Measurements from ENCODE around the gene LRRK1. TPM values are rescaled to one million over a fixed set of nuclear protein-coding genes. Genes with fewer than 3 reads are reported as not detected.

Gene LRRK1
- total and polyA plus RNA-seq, 2 experiments from 2014 or later, result 6.2 to 6.4 TPM

DNA sequence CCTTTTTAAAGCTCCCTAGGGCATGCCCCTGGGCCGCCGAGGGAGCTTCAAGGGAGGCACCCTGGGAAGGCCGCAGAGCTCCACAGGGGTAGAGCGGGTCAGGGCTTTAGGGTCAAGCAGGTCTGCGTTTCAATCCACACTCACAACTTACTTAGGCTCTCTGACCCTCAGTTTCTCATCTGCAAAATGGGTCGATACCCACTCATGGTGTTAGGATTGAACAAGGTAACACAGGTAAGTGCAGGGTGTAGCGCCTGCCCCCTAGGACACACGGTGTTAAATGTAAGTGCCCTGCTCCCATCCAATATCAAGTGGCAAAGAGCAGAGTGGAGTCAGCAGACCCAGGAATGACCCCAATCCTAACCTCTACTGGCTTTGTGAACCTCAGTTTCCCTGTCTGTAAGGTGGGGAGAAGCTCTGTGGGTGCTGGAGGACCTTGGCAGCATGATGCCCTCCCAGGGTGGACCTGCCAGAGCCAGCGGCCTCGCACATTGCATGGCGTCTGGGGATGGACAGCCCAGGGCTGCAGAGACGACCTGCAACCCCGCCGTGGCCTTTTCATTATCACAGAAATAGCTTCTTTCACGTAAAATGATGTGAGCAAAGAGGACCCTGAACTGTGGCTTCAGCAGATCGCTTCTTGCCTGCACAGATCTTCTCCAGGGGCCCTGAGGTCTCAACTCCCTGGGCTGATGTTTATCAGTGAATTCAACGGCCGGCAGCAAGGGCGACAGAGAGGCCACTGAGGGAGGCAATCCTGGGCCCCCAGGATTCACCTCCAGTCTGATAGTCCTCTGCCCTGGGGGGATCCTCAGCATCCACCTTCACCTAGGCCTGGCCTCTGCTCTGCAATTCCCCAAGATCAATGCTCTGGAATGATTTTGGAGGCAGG lies 194.2 kb downstream of the LRRK1 start:
- peaks cover 17% of the 10 kb centered on the region for H3K4me1 ChIP-seq (ENCODE audit: insufficient read depth)
- H2AFZ ChIP-seq, result no peak overlapping the region
- H3K4me2 ChIP-seq (ENCODE audit: unreplicated experiment), result no peak overlapping the region
- H3K9me2 ChIP-seq (ENCODE audit: insufficient read depth), result no peaks in the 10 kb centered on the region
- no peak for TF ChIP-seq EZH2 (IDR thresholded peaks at IDR 0.05; ENCODE audit: insufficient read depth, poor library complexity, severe bottlenecking)
- TF ChIP-seq EZH2phosphoT487 (IDR thresholded peaks at IDR 0.05; ENCODE audit: insufficient read depth, low read depth), result no peak
- 0 out of 2 replicates have a peak, but pooled peaks cover 5% of the 10 kb centered on the region for H3F3A ChIP-seq (ENCODE audit: insufficient read depth)
- no peak overlapping the region for H3K27ac ChIP-seq
- H3K9ac ChIP-seq, result no peak overlapping the region
- no peaks in the 10 kb centered on the region for H3K27me3 ChIP-seq (replicated peaks; ENCODE audit: insufficient read depth)
- no peaks in the 10 kb centered on the region for H4K20me1 ChIP-seq (ENCODE audit: insufficient read depth)
- no peak overlapping the region for H3K4me3 ChIP-seq
- in situ Hi-C loops (cut with MboI), result no loop called here
- 92 to 93% methylated on average over 19 of the region's 19 CpGs for WGBS, 2 experiments (ENCODE audit: low coverage in 1 of 2, low lambda C conversion rate in 2 of 2, missing lambda C conversion rate in 2 of 2)
- H3K79me2 ChIP-seq (ENCODE audit: insufficient read depth), result no peaks in the 10 kb centered on the region
- no peaks in the 10 kb centered on the region for H3K36me3 ChIP-seq (ENCODE audit: low read depth)
- H3K9me3 ChIP-seq (ENCODE audit: low read depth), result no peaks in the 10 kb centered on the region
- no peak for DNase-seq

DNA sequence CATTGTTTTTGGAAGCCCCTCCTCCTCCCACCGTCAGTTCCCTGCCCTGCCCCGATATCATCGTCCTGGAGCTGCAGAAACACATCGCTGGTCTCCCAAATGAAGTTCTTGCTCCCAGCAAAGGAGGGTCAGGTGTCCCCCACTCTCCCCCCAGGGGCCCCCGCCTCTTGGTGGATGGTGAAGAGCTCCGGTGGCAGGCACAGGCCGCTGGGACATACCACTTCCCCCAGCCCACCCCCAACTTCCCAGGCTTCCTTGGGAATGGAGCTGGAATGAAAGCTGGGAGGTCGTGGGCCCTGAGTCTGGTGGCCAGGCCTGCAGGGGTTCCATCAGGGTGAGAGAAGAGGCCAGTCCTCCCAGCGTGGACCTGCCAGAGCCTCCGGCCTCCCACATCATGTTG lies 195.0 kb downstream of the LRRK1 start:
- in situ Hi-C loops (cut with MboI), result no loop called here
- H2AFZ ChIP-seq, result no peak overlapping the region
- H3K9me3 ChIP-seq (ENCODE audit: low read depth), result no peaks in the 10 kb centered on the region
- no peak overlapping the region for H3K4me3 ChIP-seq
- H3K9me2 ChIP-seq (ENCODE audit: insufficient read depth), result no peaks in the 10 kb centered on the region
- H3K79me2 ChIP-seq (ENCODE audit: insufficient read depth), result no peaks in the 10 kb centered on the region
- no peaks in the 10 kb centered on the region for H3K36me3 ChIP-seq (ENCODE audit: low read depth)
- peaks cover 17% of the 10 kb centered on the region for H3K4me1 ChIP-seq (ENCODE audit: insufficient read depth)
- 78 to 85% methylated on average over 7 to 10 of the region's 10 CpGs for WGBS, 2 experiments (ENCODE audit: low coverage in 1 of 2, low lambda C conversion rate in 2 of 2, missing lambda C conversion rate in 2 of 2)
- no peak overlapping the region for H3K4me2 ChIP-seq (ENCODE audit: unreplicated experiment)
- no peak for DNase-seq
- no peak overlapping the region for H3K27ac ChIP-seq
- H3K9ac ChIP-seq, result no peak overlapping the region
- no peaks in the 10 kb centered on the region for H4K20me1 ChIP-seq (ENCODE audit: insufficient read depth)
- TF ChIP-seq EZH2 (IDR thresholded peaks at IDR 0.05; ENCODE audit: insufficient read depth, poor library complexity, severe bottlenecking), result no peak
- no peak for TF ChIP-seq EZH2phosphoT487 (IDR thresholded peaks at IDR 0.05; ENCODE audit: insufficient read depth, low read depth)
- 0 out of 2 replicates have a peak, but pooled peaks cover 5% of the 10 kb centered on the region for H3F3A ChIP-seq (ENCODE audit: insufficient read depth)
- H3K27me3 ChIP-seq (replicated peaks; ENCODE audit: insufficient read depth), result no peaks in the 10 kb centered on the region

DNA sequence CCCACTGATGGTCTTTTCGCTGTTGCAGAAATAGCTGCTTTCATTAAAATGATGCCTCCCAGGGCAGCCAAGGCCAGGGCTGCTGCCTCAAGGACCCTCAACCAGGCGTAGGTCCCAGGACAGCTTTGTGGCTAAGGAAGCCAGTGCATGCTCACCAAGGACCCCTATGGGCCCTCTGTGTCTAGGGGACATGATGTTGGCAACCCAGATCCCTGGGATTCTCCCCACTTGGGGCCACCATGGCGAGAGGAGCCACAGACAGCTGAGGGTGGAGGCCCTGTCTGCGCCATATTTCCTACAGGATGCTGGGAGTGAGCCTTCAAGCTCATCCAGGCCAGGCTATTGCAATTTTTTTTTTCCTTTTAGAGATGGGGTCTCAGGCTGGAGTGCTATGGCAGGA lies 195.5 kb downstream of the LRRK1 start:
- peaks cover 17% of the 10 kb centered on the region for H3K4me1 ChIP-seq (ENCODE audit: insufficient read depth)
- in situ Hi-C loops (cut with MboI), result no loop called here
- H3K36me3 ChIP-seq (ENCODE audit: low read depth), result no peaks in the 10 kb centered on the region
- H3K4me3 ChIP-seq, result no peak overlapping the region
- no peak overlapping the region for H2AFZ ChIP-seq
- H3K27ac ChIP-seq, result no peak overlapping the region
- WGBS, 2 experiments (ENCODE audit: low coverage in 1 of 2, low lambda C conversion rate in 2 of 2, missing lambda C conversion rate in 2 of 2), result 97 to 98% methylated on average over 4 of the region's 4 CpGs
- no peak for DNase-seq
- H4K20me1 ChIP-seq (ENCODE audit: insufficient read depth), result no peaks in the 10 kb centered on the region
- TF ChIP-seq EZH2 (IDR thresholded peaks at IDR 0.05; ENCODE audit: insufficient read depth, poor library complexity, severe bottlenecking), result no peak
- no peak for TF ChIP-seq EZH2phosphoT487 (IDR thresholded peaks at IDR 0.05; ENCODE audit: insufficient read depth, low read depth)
- H3K27me3 ChIP-seq (replicated peaks; ENCODE audit: insufficient read depth), result no peaks in the 10 kb centered on the region
- H3F3A ChIP-seq (ENCODE audit: insufficient read depth), result 0 out of 2 replicates have a peak, but pooled peaks cover 5% of the 10 kb centered on the region
- H3K79me2 ChIP-seq (ENCODE audit: insufficient read depth), result no peaks in the 10 kb centered on the region
- no peaks in the 10 kb centered on the region for H3K9me3 ChIP-seq (ENCODE audit: low read depth)
- H3K9ac ChIP-seq, result no peak overlapping the region
- no peaks in the 10 kb centered on the region for H3K9me2 ChIP-seq (ENCODE audit: insufficient read depth)
- no peak overlapping the region for H3K4me2 ChIP-seq (ENCODE audit: unreplicated experiment)

DNA sequence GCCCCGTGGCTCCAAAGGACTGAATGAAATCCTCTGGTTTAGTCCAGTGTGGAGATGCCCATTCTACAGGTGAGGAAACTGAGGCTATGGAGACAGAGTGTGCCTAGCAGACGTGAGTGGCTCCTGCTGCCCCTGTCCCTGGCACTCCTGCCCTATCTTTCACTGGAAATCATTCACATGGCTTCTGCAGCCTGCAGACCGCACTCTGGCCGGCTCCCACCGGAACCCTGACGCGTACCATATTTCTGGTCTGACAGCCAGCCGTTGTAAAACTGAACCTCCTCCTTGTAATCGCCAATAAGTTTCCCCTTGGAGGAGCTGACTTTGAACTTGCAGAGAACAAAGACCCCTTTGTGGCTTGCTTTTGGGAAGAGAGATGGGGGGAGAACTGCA lies 196.2 kb downstream of the LRRK1 start:
- no peaks in the 10 kb centered on the region for H3K9me2 ChIP-seq (ENCODE audit: insufficient read depth)
- peak overlapping the region; percentile 77 for H3K27ac ChIP-seq
- H4K20me1 ChIP-seq (ENCODE audit: insufficient read depth), result no peaks in the 10 kb centered on the region
- peak overlapping the region; percentile 72 for H2AFZ ChIP-seq
- H3K4me3 ChIP-seq, result no peak overlapping the region
- TF ChIP-seq EZH2phosphoT487 (IDR thresholded peaks at IDR 0.05; ENCODE audit: insufficient read depth, low read depth) (no peak), EZH2 (IDR thresholded peaks at IDR 0.05; ENCODE audit: insufficient read depth, poor library complexity, severe bottlenecking) (no peak)
- H3F3A ChIP-seq (ENCODE audit: insufficient read depth), result 0 out of 2 replicates have a peak, but pooled peaks cover 5% of the 10 kb centered on the region
- no peaks in the 10 kb centered on the region for H3K9me3 ChIP-seq (ENCODE audit: low read depth)
- H3K9ac ChIP-seq, result peak overlapping the region; percentile 54
- no peaks in the 10 kb centered on the region for H3K27me3 ChIP-seq (replicated peaks; ENCODE audit: insufficient read depth)
- no peaks in the 10 kb centered on the region for H3K79me2 ChIP-seq (ENCODE audit: insufficient read depth)
- no peaks in the 10 kb centered on the region for H3K36me3 ChIP-seq (ENCODE audit: low read depth)
- DNase-seq, result no peak
- in situ Hi-C loops (cut with MboI), result no loop called here
- 52% methylated on average over 9 of the region's 9 CpGs for WGBS, 2 experiments (ENCODE audit: low coverage in 1 of 2, low lambda C conversion rate in 2 of 2, missing lambda C conversion rate in 2 of 2)
- peak overlapping the region; percentile 40 for H3K4me2 ChIP-seq (ENCODE audit: unreplicated experiment)
- H3K4me1 ChIP-seq (ENCODE audit: insufficient read depth), result peaks cover 17% of the 10 kb centered on the region
